B cell (primary cell): ENCODE measurements around the gene ARL2. TPM values are rescaled to one million over a fixed set of nuclear protein-coding genes. Genes with fewer than 3 reads are reported as not detected.

Experiments
- ATAC-seq: fragments of 200-7000 bp; cut with Tn5 transposase; one replicate; pipeline ENCODE4 v1.10.0; 2021; ENCODE audit warnings: low read depth, mild to moderate bottlenecking, moderate number of reproducible peaks, moderate library complexity
- CTCF ChIA-PET: fragments of 350-600 bp; sonication (Branson Sonifier 250); formaldehyde crosslinking; loops from one replicate; lab custom pipeline; 2021; ENCODE audit warnings: antibody characterized with exemption, inconsistent platforms; lab: Charles Lee
- POLR2A ChIA-PET: fragments of 350-600 bp; sonication (Branson Sonifier 250); formaldehyde crosslinking; loops from one replicate; lab custom pipeline; 2021; ENCODE audit warnings: antibody characterized with exemption; lab: Charles Lee
- DNase-seq: peaks from one replicate; pipeline ENCODE4 v3.0.0; 2013
- H2AFZ ChIP-seq: 2 replicates; pipeline ENCODE4 v1.6.1; 2012; ENCODE audit warnings: mild to moderate bottlenecking, low read depth, low read length; ENCODE audit not compliant: insufficient read depth, poor library complexity, severe bottlenecking
- H3K27ac ChIP-seq, 2 donors: 1 replicate in 1 of 2; 2 replicates in 1 of 2; pipeline ENCODE4 v1.5.1; 2012 to 2013; ENCODE audit warnings: low read length in 2 of 2, mild to moderate bottlenecking in 2 of 2, moderate library complexity in 1 of 2
- H3K27me3 ChIP-seq, 4 experiments: fragments of 200-600 bp in 1 of 4; sonication (generic) in 1 of 4; replicated peaks in 1 of 4; 1 replicate in 2 of 4; 2 replicates in 2 of 4; pipeline versions ENCODE4 v1.6.1 to v1.7.0; 2013 to 2016; ENCODE audit warnings: low read length in 3 of 4, mild to moderate bottlenecking in 2 of 4, mixed read lengths in 1 of 4, moderate library complexity in 1 of 4; ENCODE audit not compliant: insufficient read depth in 4 of 4, control insufficient read depth in 3 of 4; ENCODE audit errors: control extremely low read depth in 1 of 4
- H3K36me3 ChIP-seq, 2 experiments: replicated peaks in 1 of 2; 1 replicate in 1 of 2; 2 replicates in 1 of 2; pipeline versions ENCODE4 v1.6.1 to v1.7.1; 2013; ENCODE audit warnings: low read length in 1 of 2; ENCODE audit not compliant: insufficient read depth in 2 of 2, control insufficient read depth in 1 of 2; ENCODE audit errors: control extremely low read depth in 1 of 2, extremely low read depth in 1 of 2
- H3K4me1 ChIP-seq, 2 donors: fragments of 200-600 bp in 1 of 2; sonication (generic) in 1 of 2; 1 replicate in 1 of 2; 2 replicates in 1 of 2; pipeline versions ENCODE4 v1.5.1 to v1.6.1; 2013 to 2017; ENCODE audit warnings: low read length in 2 of 2; ENCODE audit not compliant: control insufficient read depth in 2 of 2, insufficient read depth in 2 of 2
- H3K4me2 ChIP-seq: replicated peaks from 2 replicates; pipeline ENCODE3; 2012; ENCODE audit warnings: mild to moderate bottlenecking, low read depth, low read length; ENCODE audit not compliant: poor library complexity, severe bottlenecking
- H3K4me3 ChIP-seq, 5 experiments: fragments of 200-600 bp in 1 of 5; sonication (generic) in 1 of 5; 1 replicate in 3 of 5; 2 replicates in 2 of 5; pipeline versions ENCODE4 v1.5.1 to v1.7.0; 2011 to 2016; ENCODE audit warnings: low read length in 4 of 5, mild to moderate bottlenecking in 4 of 5, low read depth in 2 of 5, control low read depth in 1 of 5, moderate library complexity in 1 of 5; ENCODE audit not compliant: insufficient read depth in 1 of 5; ENCODE audit errors: control extremely low read depth in 1 of 5, extremely low read depth in 1 of 5
- H3K79me2 ChIP-seq: fragments of 200-600 bp; sonication (generic); one replicate; pipeline ENCODE4 v1.6.0; 2016; ENCODE audit warnings: low read length; ENCODE audit not compliant: control insufficient read depth, insufficient read depth
- H3K9ac ChIP-seq: fragments of 200-600 bp; sonication (generic); 2 replicates; pipeline ENCODE4 v1.6.1; 2017; ENCODE audit warnings: mild to moderate bottlenecking, low read length, moderate library complexity
- H3K9me3 ChIP-seq, 3 donors: one replicate each; pipeline versions ENCODE4 v1.6.1 to v1.7.1; 2013; ENCODE audit warnings: low read length in 2 of 3; ENCODE audit not compliant: control insufficient read depth in 2 of 3, insufficient read depth in 1 of 3; ENCODE audit errors: control extremely low read depth in 1 of 3
- H4K20me1 ChIP-seq: 2 replicates; pipeline ENCODE4 v1.6.0; 2012; ENCODE audit warnings: mild to moderate bottlenecking, low read length; ENCODE audit not compliant: insufficient read depth, control insufficient read depth, poor library complexity, severe bottlenecking
- H3K27ac Mint-ChIP-seq: one replicate; pipeline ENCODE4 v1.8.0; 2021; ENCODE audit warnings: mixed read lengths
- H3K27me3 Mint-ChIP-seq: one replicate; pipeline ENCODE4 v1.8.0; 2021; ENCODE audit warnings: mixed read lengths
- H3K4me1 Mint-ChIP-seq: one replicate; pipeline ENCODE4 v1.8.0; 2021; ENCODE audit warnings: mixed read lengths
- H3K4me3 Mint-ChIP-seq: one replicate; pipeline ENCODE4 v1.8.0; 2021; ENCODE audit warnings: mixed read lengths
- H3K9me3 Mint-ChIP-seq: one replicate; pipeline ENCODE4 v1.8.0; 2022; ENCODE audit warnings: mixed read lengths; ENCODE audit not compliant: insufficient read depth
- CTCF ChIP-seq: fragments of 200-600 bp; IDR thresholded peaks from one replicate; pipeline ENCODE4 v1.8.0; 2022; ENCODE audit warnings: antibody characterized with exemption, mild to moderate bottlenecking
- EZH2 ChIP-seq: IDR thresholded peaks from 2 replicates; pipeline ENCODE4 v1.6.1; 2012; ENCODE audit warnings: borderline replicate concordance, low read depth, mild to moderate bottlenecking, moderate library complexity, low read length; ENCODE audit not compliant: insufficient read depth, poor library complexity, severe bottlenecking
- WGBS: methylation state at CpG from one replicate; pipeline ENCODE4 v1.1.5; 2013; ENCODE audit warnings: missing lambda C conversion rate; ENCODE audit not compliant: insufficient coverage; 5-methylcytosine and 5-hydroxymethylcytosine counted together
- intact Hi-C: fragments of 100-400 bp; cut with micrococcal nuclease; formaldehyde crosslinking; loops from one replicate; pipeline ENCODE4 v1.10.0; 2022
- polyA plus RNA-seq: library from polyadenylated mRNA; depleted of rRNA; stranded (reverse); fragments of >200 nt; gene quantifications from 2 replicates; pipeline ENCODE4 v1.2.3, GENCODE V29; 2012
- small RNA-seq: library from RNA; depleted of rRNA; stranded (forward); fragments of <200 nt; gene quantifications from one replicate; pipeline ENCODE3, GENCODE V24; 2012; ENCODE audit warnings: low replicate concordance, low read depth; ENCODE audit not compliant: insufficient read length
- total RNA-seq, 2 donors: library from RNA; stranded (reverse); fragments of 120-200 nt in 1 of 2; gene quantifications; 1 replicate in 1 of 2; 2 replicates in 1 of 2; pipeline versions ENCODE4 v1.2.3 to v1.2.4, GENCODE V29; 2013 to 2022

ARL2 gene
- total and polyA plus RNA-seq, 2 donors (not counting 1 experiment from before 2014, with no cell fraction given), result 43.4 to 53.6 TPM

- intact Hi-C loops, result no loop called here
- no peak for DNase-seq
Measured at GRCh38 chr11:65067446-65067845, 53.5 kb downstream of the ARL2 start.

GRCh38 chr11:65069217-65069616 is 55.3 kb downstream of the ARL2 start:
- 32% methylated on average over 3 of the region's 9 CpGs for WGBS

More at GRCh38 chr11:65067446-65067845, 53.5 kb downstream of the ARL2 start:
- Histone ChIP-seq H4K20me1 (no peaks in the 10 kb centered on the region), H3K79me2 (no peaks in the 10 kb centered on the region), H2AFZ (no peak overlapping the region), H3K27me3 (no peaks in the 10 kb centered on the region), H3K27ac (no peak overlapping the region), H3K9me3 (no peaks in the 10 kb centered on the region), H3K36me3 (no peaks in the 10 kb centered on the region), H3K4me1 (peaks cover 0 to 10% of the 10 kb centered on the region in 2 donors), H3K4me2 (no peak overlapping the region), H3K4me3 (no peak overlapping the region), H3K9ac (no peak overlapping the region)
- ChIA-PET CTCF (no interaction called here), POLR2A (no interaction called here)
- Mint-ChIP-seq H3K27ac (no peak overlapping the region), H3K27me3 (no peaks in the 10 kb centered on the region), H3K4me1 (peaks cover 4% of the 10 kb centered on the region), H3K4me3 (no peak overlapping the region), H3K9me3 (no peaks in the 10 kb centered on the region)
- ATAC-seq, result no peak
- WGBS, result 78% methylated on average over 6 of the region's 10 CpGs
- TF ChIP-seq EZH2 (no peak), CTCF (no peak)

More at GRCh38 chr11:65069217-65069616, 55.3 kb downstream of the ARL2 start:
- CTCF ChIA-PET, result no interaction called here
- Mint-ChIP-seq H3K9me3 (no peaks in the 10 kb centered on the region), H3K27ac (peak overlapping the region; percentile 32), H3K4me1 (peaks cover 4% of the 10 kb centered on the region), H3K27me3 (no peaks in the 10 kb centered on the region), H3K4me3 (no peak overlapping the region)
- no peak for DNase-seq
- no peak for TF ChIP-seq CTCF
- no peak for TF ChIP-seq EZH2
- no peak overlapping the region for H3K27ac ChIP-seq
- no peaks in the 10 kb centered on the region for H3K27me3 ChIP-seq
- no peak overlapping the region for H3K9ac ChIP-seq
- no peak for ATAC-seq
- peaks cover 0 to 11% of the 10 kb centered on the region in 2 donors for H3K4me1 ChIP-seq
- H2AFZ ChIP-seq, result no peak overlapping the region
- no peaks in the 10 kb centered on the region for H3K36me3 ChIP-seq
- no peaks in the 10 kb centered on the region for H3K79me2 ChIP-seq
- H3K9me3 ChIP-seq, result no peaks in the 10 kb centered on the region
- intact Hi-C loops, result no loop called here
- H3K4me2 ChIP-seq, result no peak overlapping the region
- H4K20me1 ChIP-seq, result no peaks in the 10 kb centered on the region
- H3K4me3 ChIP-seq, result no peak overlapping the region
- POLR2A ChIA-PET, result no interaction called here

Small RNA genes within 50 kb of the gene (small RNA-seq; reads per million reads assigned to genes)
- gene MIR6879 (not detected), gene SNX15 (not detected)

Other genes with a start within 250 kb of the ARL2 start
- 914 and 931 TPM in 2 replicates for gene SF1, start 235.6 kb upstream of the ARL2 start, total RNA-seq
- 369 and 714 TPM in 2 replicates for gene SF1, start 235.6 kb upstream of the ARL2 start, polyA plus RNA-seq
- 118 and 122 TPM in 2 replicates for gene MAP4K2, start 210.9 kb upstream of the ARL2 start, total RNA-seq
- gene MAP4K2, start 210.9 kb upstream of the ARL2 start, polyA plus RNA-seq, result 163 and 165 TPM in 2 replicates
- gene MEN1, start 203.6 kb upstream of the ARL2 start, total RNA-seq, result 46.3 and 48.2 TPM in 2 replicates
- 68.5 and 71.5 TPM in 2 replicates for gene MEN1, start 203.6 kb upstream of the ARL2 start, polyA plus RNA-seq
- gene CDC42BPG, start 169.5 kb upstream of the ARL2 start, total RNA-seq, result 8.7 and 9.3 TPM in 2 replicates
- gene CDC42BPG, start 169.5 kb upstream of the ARL2 start, polyA plus RNA-seq, result 3.7 and 4.4 TPM in 2 replicates
- gene EHD1, start 135.5 kb upstream of the ARL2 start, total RNA-seq, result 249 and 280 TPM in 2 replicates
- gene EHD1, start 135.5 kb upstream of the ARL2 start, polyA plus RNA-seq, result 208 and 223 TPM in 2 replicates
- gene ATG2A, start 97.0 kb upstream of the ARL2 start, total RNA-seq, result 38.6 and 43.4 TPM in 2 replicates
- 24.3 and 32.8 TPM in 2 replicates for gene ATG2A, start 97.0 kb upstream of the ARL2 start, polyA plus RNA-seq
- 22.6 and 24.2 TPM in 2 replicates for gene PPP2R5B, start 89.5 kb upstream of the ARL2 start, total RNA-seq
- 24.3 and 30.5 TPM in 2 replicates for gene PPP2R5B, start 89.5 kb upstream of the ARL2 start, polyA plus RNA-seq
- gene GPHA2, start 78.3 kb upstream of the ARL2 start, total RNA-seq, result 0.39 TPM in 1 of 2 replicates, not detected in the other
- 1.2 and 2.8 TPM in 2 replicates for gene GPHA2, start 78.3 kb upstream of the ARL2 start, polyA plus RNA-seq
- 0.71 and 0.95 TPM in 2 replicates for gene MAJIN, start 42.1 kb upstream of the ARL2 start, total RNA-seq
- gene MAJIN, start 42.1 kb upstream of the ARL2 start, polyA plus RNA-seq, result 1.2 and 2.4 TPM in 2 replicates
- 0.51 and 0.62 TPM in 2 replicates for gene BATF2, start 17.2 kb upstream of the ARL2 start, total RNA-seq
- 0.39 and 1.7 TPM in 2 replicates for gene BATF2, start 17.2 kb upstream of the ARL2 start, polyA plus RNA-seq
- 28.5 and 30.4 TPM in 2 replicates for gene SNX15, start 13.3 kb downstream of the ARL2 start, total RNA-seq
- 20.0 and 26.0 TPM in 2 replicates for gene SNX15, start 13.3 kb downstream of the ARL2 start, polyA plus RNA-seq
- gene SAC3D1, start 27.1 kb downstream of the ARL2 start, total RNA-seq, result 5.9 and 7.5 TPM in 2 replicates
- 2.4 and 6.0 TPM in 2 replicates for gene SAC3D1, start 27.1 kb downstream of the ARL2 start, polyA plus RNA-seq
- 23.0 and 24.3 TPM in 2 replicates for gene NAALADL1, start 44.4 kb downstream of the ARL2 start, total RNA-seq
- gene NAALADL1, start 44.4 kb downstream of the ARL2 start, polyA plus RNA-seq, result 30.8 and 40.2 TPM in 2 replicates
- gene CDCA5, start 69.9 kb downstream of the ARL2 start, total RNA-seq, result 0.78 and 1.4 TPM in 2 replicates
- gene CDCA5, start 69.9 kb downstream of the ARL2 start, polyA plus RNA-seq, result 1.1 and 1.3 TPM in 2 replicates
- gene ZFPL1, start 70.1 kb downstream of the ARL2 start, total RNA-seq, result 47.9 and 57.3 TPM in 2 replicates
- gene ZFPL1, start 70.1 kb downstream of the ARL2 start, polyA plus RNA-seq, result 66.7 and 79.2 TPM in 2 replicates
- 223 and 225 TPM in 2 replicates for gene VPS51, start 82.1 kb downstream of the ARL2 start, total RNA-seq
- gene VPS51, start 82.1 kb downstream of the ARL2 start, polyA plus RNA-seq, result 204 and 206 TPM in 2 replicates
- gene TM7SF2, start 97.7 kb downstream of the ARL2 start, total RNA-seq, result 28.5 and 35.3 TPM in 2 replicates
- 22.8 and 23.9 TPM in 2 replicates for gene TM7SF2, start 97.7 kb downstream of the ARL2 start, polyA plus RNA-seq
- 14.1 and 14.5 TPM in 2 replicates for gene ZNHIT2, start 103.5 kb downstream of the ARL2 start, total RNA-seq
- gene ZNHIT2, start 103.5 kb downstream of the ARL2 start, polyA plus RNA-seq, result 2.0 and 6.2 TPM in 2 replicates
- 1,288 and 1,318 TPM in 2 replicates for gene FAU, start 108.0 kb downstream of the ARL2 start, total RNA-seq
- gene FAU, start 108.0 kb downstream of the ARL2 start, polyA plus RNA-seq, result 1,483 and 1,559 TPM in 2 replicates
- gene MRPL49, start 108.2 kb downstream of the ARL2 start, total RNA-seq, result 48.5 and 58.5 TPM in 2 replicates
- 39.6 and 46.8 TPM in 2 replicates for gene MRPL49, start 108.2 kb downstream of the ARL2 start, polyA plus RNA-seq
- gene SYVN1, start 120.4 kb downstream of the ARL2 start, total RNA-seq, result 187 and 188 TPM in 2 replicates
- 250 and 282 TPM in 2 replicates for gene SYVN1, start 120.4 kb downstream of the ARL2 start, polyA plus RNA-seq
- gene SPDYC, start 156.1 kb downstream of the ARL2 start, total RNA-seq, result not detected in 2 replicates
- gene SPDYC, start 156.1 kb downstream of the ARL2 start, polyA plus RNA-seq, result not detected in 2 replicates
- gene CAPN1, start 167.8 kb downstream of the ARL2 start, total RNA-seq, result 192 and 202 TPM in 2 replicates
- gene CAPN1, start 167.8 kb downstream of the ARL2 start, polyA plus RNA-seq, result 175 and 192 TPM in 2 replicates
- gene POLA2, start 247.8 kb downstream of the ARL2 start, total RNA-seq, result 28.7 and 33.2 TPM in 2 replicates
- gene POLA2, start 247.8 kb downstream of the ARL2 start, polyA plus RNA-seq, result 11.0 and 13.0 TPM in 2 replicates